HEK293 (cell line): ENCODE measurements around the gene ABCB9.

Experiments
- ZNF391 ChIP-seq: fragments of 450-650 bp; formaldehyde crosslinking; IDR thresholded peaks from 2 replicates; pipeline ENCODE4 v1.5.1; 2016; ENCODE audit warnings: low read depth, missing biosample characterization, missing genetic modification characterization, borderline replicate concordance
- TF ChIP-seq, protein P1 (sequence below): fragments of 450-650 bp; formaldehyde crosslinking; IDR thresholded peaks from 2 replicates; pipeline ENCODE4 v1.5.1; 2016; ENCODE audit warnings: missing biosample characterization, missing genetic modification characterization
- TF ChIP-seq, protein P2 (sequence below): fragments of 450-650 bp; formaldehyde crosslinking; IDR thresholded peaks from 2 replicates; pipeline ENCODE4 v1.5.1; 2016; ENCODE audit warnings: missing biosample characterization, missing genetic modification characterization

- TF ChIP-seq, protein P1, sequence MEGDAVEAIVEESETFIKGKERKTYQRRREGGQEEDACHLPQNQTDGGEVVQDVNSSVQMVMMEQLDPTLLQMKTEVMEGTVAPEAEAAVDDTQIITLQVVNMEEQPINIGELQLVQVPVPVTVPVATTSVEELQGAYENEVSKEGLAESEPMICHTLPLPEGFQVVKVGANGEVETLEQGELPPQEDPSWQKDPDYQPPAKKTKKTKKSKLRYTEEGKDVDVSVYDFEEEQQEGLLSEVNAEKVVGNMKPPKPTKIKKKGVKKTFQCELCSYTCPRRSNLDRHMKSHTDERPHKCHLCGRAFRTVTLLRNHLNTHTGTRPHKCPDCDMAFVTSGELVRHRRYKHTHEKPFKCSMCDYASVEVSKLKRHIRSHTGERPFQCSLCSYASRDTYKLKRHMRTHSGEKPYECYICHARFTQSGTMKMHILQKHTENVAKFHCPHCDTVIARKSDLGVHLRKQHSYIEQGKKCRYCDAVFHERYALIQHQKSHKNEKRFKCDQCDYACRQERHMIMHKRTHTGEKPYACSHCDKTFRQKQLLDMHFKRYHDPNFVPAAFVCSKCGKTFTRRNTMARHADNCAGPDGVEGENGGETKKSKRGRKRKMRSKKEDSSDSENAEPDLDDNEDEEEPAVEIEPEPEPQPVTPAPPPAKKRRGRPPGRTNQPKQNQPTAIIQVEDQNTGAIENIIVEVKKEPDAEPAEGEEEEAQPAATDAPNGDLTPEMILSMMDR (tag by site-specific recombination), result no peak
- no peak for TF ChIP-seq ZNF391
- TF ChIP-seq, protein P2, sequence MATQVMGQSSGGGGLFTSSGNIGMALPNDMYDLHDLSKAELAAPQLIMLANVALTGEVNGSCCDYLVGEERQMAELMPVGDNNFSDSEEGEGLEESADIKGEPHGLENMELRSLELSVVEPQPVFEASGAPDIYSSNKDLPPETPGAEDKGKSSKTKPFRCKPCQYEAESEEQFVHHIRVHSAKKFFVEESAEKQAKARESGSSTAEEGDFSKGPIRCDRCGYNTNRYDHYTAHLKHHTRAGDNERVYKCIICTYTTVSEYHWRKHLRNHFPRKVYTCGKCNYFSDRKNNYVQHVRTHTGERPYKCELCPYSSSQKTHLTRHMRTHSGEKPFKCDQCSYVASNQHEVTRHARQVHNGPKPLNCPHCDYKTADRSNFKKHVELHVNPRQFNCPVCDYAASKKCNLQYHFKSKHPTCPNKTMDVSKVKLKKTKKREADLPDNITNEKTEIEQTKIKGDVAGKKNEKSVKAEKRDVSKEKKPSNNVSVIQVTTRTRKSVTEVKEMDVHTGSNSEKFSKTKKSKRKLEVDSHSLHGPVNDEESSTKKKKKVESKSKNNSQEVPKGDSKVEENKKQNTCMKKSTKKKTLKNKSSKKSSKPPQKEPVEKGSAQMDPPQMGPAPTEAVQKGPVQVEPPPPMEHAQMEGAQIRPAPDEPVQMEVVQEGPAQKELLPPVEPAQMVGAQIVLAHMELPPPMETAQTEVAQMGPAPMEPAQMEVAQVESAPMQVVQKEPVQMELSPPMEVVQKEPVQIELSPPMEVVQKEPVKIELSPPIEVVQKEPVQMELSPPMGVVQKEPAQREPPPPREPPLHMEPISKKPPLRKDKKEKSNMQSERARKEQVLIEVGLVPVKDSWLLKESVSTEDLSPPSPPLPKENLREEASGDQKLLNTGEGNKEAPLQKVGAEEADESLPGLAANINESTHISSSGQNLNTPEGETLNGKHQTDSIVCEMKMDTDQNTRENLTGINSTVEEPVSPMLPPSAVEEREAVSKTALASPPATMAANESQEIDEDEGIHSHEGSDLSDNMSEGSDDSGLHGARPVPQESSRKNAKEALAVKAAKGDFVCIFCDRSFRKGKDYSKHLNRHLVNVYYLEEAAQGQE (tag by site-specific recombination), result no peak
These were observed 16.9 kb downstream of the ABCB9 start for GRCh38 chr12:122949405-122949804.
